Ovary (tissue), 9 donors: Measurements from ENCODE around the gene GPR156. TPM values are rescaled to one million over a fixed set of nuclear protein-coding genes. Genes with fewer than 3 reads are reported as not detected.

Source experiments
- DNase-seq, 5 donors: peaks; one replicate each; pipeline ENCODE4 v3.0.0-alpha.2; 2019 to 2020
- H3K27ac ChIP-seq, 2 donors: fragments of 200-600 bp; one replicate each; pipeline versions ENCODE4 v1.5.1 to v1.8.0; 2019 to 2022
- H3K27me3 ChIP-seq: fragments of 200-600 bp; one replicate; pipeline ENCODE4 v1.8.0; 2022
- H3K36me3 ChIP-seq: fragments of 200-600 bp; sonication (generic); one replicate; pipeline ENCODE4 v1.5.1; 2019
- H3K4me1 ChIP-seq: one replicate; pipeline ENCODE4 v1.8.1; 2013; ENCODE audit warnings: mild to moderate bottlenecking, moderate library complexity; ENCODE audit not compliant: insufficient read depth
- H3K4me3 ChIP-seq: fragments of 200-600 bp; sonication (generic); one replicate; pipeline ENCODE4 v1.5.1; 2017
- H3K9me3 ChIP-seq, 2 donors: fragments of 200-600 bp in 1 of 2; sonication (generic) in 1 of 2; one replicate each; pipeline versions ENCODE4 v1.5.1 to v1.8.1; 2013 to 2019; ENCODE audit warnings: mild to moderate bottlenecking in 1 of 2, moderate library complexity in 1 of 2
- EP300 ChIP-seq: sonication (generic); formaldehyde crosslinking; IDR thresholded peaks from one replicate; pipeline ENCODE4 v1.6.1; 2017; ENCODE audit warnings: antibody characterized with exemption
- POLR2A ChIP-seq: fragments of 450-650 bp; IDR thresholded peaks from one replicate; pipeline ENCODE4 v1.6.1; 2017; ENCODE audit warnings: antibody characterized with exemption, mild to moderate bottlenecking, moderate library complexity
- WGBS, 3 donors: extraction: QIAGEN DNeasy Blood & Tissue Kit in 1 of 3; methylation state at CpG; one replicate each; pipeline versions ENCODE4 v1.1.5 to v1.1.7; 2013 to 2017; 5-methylcytosine and 5-hydroxymethylcytosine counted together
- intact Hi-C, 4 donors: fragments of 100-400 bp; cut with DNase I; formaldehyde crosslinking; loops; one replicate each; pipeline versions ENCODE4 v1.11.0 to v1.15.1; 2022 to 2023
- polyA plus RNA-seq, 2 donors: library from polyadenylated mRNA; stranded (reverse); fragments of 200-250 nt in 1 of 2; fragments of 350-450 nt in 1 of 2; fragmentation: Illumina TruSeq in 1 of 2; extraction: RNeasy Lipid Tissue Mini Kit (QIAGEN cat#74804) in 1 of 2; gene quantifications; one replicate each; pipeline ENCODE4 v1.2.3, GENCODE V29; 2013 to 2014
- total RNA-seq, 7 donors: library from RNA; depleted of rRNA in 2 of 7; stranded (reverse); fragments of >200 nt in 2 of 7; fragmentation: NEBNext Ultra II Directional in 3 of 7; extraction: Animal tissue kit (Norgen Biotek cat#: 25700) in 3 of 7; gene quantifications; one replicate each; pipeline versions ENCODE4 v1.1.0 to v1.2.4, GENCODE V29; 2016 to 2023
- TF ChIP-seq, protein P1 (sequence below), 3 donors: fragments of 450-650 bp in 2 of 3; fragments of 200-600 bp in 1 of 3; IDR thresholded peaks; one replicate each; pipeline versions ENCODE4 v1.5.1 to v1.8.0; 2016 to 2022; ENCODE audit warnings: antibody characterized with exemption in 3 of 3, mild to moderate bottlenecking in 1 of 3
- donor health status: DM: no; HTN: no; CAD: no; lungs with moderate emphysema.
- donor health status: DM: no; HTN: no; CAD: no.
- donor health status: Bipolar disorder and iron deficiency.
- donor health status: DM: yes; HTN: yes; CAD: no.
- donor health status: DM: no; HTN: no; CAD: no.
- donor health status: DM: yes; HTN: yes; CAD: no.

GPR156 gene
- total and polyA plus RNA-seq, 9 donors, result 0.24 to 3.5 (median 1.4) TPM

- TF ChIP-seq EP300, result no peak
- TF ChIP-seq, protein P1, sequence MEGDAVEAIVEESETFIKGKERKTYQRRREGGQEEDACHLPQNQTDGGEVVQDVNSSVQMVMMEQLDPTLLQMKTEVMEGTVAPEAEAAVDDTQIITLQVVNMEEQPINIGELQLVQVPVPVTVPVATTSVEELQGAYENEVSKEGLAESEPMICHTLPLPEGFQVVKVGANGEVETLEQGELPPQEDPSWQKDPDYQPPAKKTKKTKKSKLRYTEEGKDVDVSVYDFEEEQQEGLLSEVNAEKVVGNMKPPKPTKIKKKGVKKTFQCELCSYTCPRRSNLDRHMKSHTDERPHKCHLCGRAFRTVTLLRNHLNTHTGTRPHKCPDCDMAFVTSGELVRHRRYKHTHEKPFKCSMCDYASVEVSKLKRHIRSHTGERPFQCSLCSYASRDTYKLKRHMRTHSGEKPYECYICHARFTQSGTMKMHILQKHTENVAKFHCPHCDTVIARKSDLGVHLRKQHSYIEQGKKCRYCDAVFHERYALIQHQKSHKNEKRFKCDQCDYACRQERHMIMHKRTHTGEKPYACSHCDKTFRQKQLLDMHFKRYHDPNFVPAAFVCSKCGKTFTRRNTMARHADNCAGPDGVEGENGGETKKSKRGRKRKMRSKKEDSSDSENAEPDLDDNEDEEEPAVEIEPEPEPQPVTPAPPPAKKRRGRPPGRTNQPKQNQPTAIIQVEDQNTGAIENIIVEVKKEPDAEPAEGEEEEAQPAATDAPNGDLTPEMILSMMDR (IDR thresholded peaks at IDR 0.05), result no peak
- TF ChIP-seq POLR2A, result no peak
- H3K36me3 ChIP-seq, result no peaks in the 10 kb centered on the region
- intact Hi-C loops, result no loop called here
These were observed 82.0 kb downstream of the GPR156 start for GRCh38 chr3:120203016-120203415.

GRCh38 chr3:120202363-120202762 lies 82.7 kb downstream of the GPR156 start:
- intact Hi-C loops, result no loop called here
- 90 to 92% (median 91%) methylated on average over 2 of the region's 2 CpGs for WGBS, 3 donors
- TF ChIP-seq POLR2A (no peak), EP300 (no peak)
- TF ChIP-seq, protein P1 (IDR thresholded peaks at IDR 0.05), result no peak

More at GRCh38 chr3:120203016-120203415, 82.0 kb downstream of the GPR156 start:
- H3K27ac ChIP-seq, result no peak overlapping the region
- DNase-seq, result peak in 2 of 5 donors; percentile 27 to 38
- H3K9me3 ChIP-seq, result no peaks in the 10 kb centered on the region
- 2 to 9% (median 9%) methylated on average over 2 of the region's 2 CpGs for WGBS, 3 donors
- no peaks in the 10 kb centered on the region for H3K27me3 ChIP-seq
- no peak overlapping the region for H3K4me3 ChIP-seq
- no peaks in the 10 kb centered on the region for H3K4me1 ChIP-seq

DNA sequence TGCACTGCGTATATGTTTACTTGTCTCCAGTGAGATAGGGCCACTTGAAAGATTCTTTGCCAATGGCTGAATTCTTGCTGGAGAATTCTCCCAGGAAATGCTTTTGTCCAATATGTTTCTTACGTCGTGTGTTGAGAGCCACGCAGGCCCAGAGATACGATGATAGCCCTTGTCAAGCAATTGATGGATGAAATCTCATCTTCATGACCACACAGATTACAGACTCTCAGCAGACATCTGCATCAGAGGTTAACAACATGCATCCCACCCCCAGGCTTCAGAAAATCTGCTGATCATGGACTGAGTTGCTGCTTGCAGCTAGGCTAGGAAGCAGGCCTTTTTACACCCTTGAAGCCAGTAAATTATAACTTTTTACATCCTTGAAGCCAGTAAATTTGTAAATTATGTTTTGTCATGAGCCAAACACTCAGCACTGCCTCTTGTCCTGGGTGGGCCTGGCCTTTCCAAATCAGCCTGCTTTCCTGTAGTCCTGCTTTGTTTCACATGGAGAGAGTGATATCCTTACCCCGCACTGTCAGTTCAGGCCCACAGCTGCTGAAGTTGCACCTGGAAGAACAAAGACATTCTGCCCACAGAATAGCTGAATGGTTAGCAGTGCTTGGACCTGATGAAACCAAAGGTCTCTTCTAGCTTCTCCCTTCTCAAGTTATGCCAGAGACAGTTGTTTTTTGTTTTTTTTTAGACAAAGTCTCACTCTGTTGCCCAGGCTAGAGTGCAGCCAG lies 84.4 kb downstream of the GPR156 start:
- intact Hi-C loops, result no loop called here
- WGBS, 3 donors, result 87 to 92% (median 91%) methylated on average over 6 of the region's 6 CpGs
- TF ChIP-seq POLR2A (no peak), EP300 (no peak)
- TF ChIP-seq, protein P1 (IDR thresholded peaks at IDR 0.05), result no peak

More at GRCh38 chr3:120202363-120202762, 82.7 kb downstream of the GPR156 start:
- no peaks in the 10 kb centered on the region for H3K36me3 ChIP-seq
- H3K27me3 ChIP-seq, result no peaks in the 10 kb centered on the region
- H3K4me1 ChIP-seq, result no peaks in the 10 kb centered on the region
- no peak for DNase-seq
- H3K9me3 ChIP-seq, result no peaks in the 10 kb centered on the region
- H3K27ac ChIP-seq, result peak overlapping the region in 1 of 2 donors; percentile 0
- H3K4me3 ChIP-seq, result no peak overlapping the region

GRCh38 chr3:120198305-120198878 lies 86.6 kb downstream of the GPR156 start:
- no peaks in the 10 kb centered on the region for H3K36me3 ChIP-seq
- no peak overlapping the region for H3K4me3 ChIP-seq
- intact Hi-C loops, result loop anchor here in 1 of 4 donors (10.0 kb wide), 1 partner anchor 294 kb away; no protein-coding TSS in a partner anchor
- no peak for DNase-seq
- no peaks in the 10 kb centered on the region for H3K9me3 ChIP-seq
- WGBS, 3 donors, result 70 to 76% (median 75%) methylated on average over 3 of the region's 3 CpGs
- TF ChIP-seq EP300 (no peak), POLR2A (no peak)
- TF ChIP-seq, protein P1 (IDR thresholded peaks at IDR 0.05), result no peak
- H3K4me1 ChIP-seq, result no peaks in the 10 kb centered on the region
- H3K27ac ChIP-seq, result no peak overlapping the region
- no peaks in the 10 kb centered on the region for H3K27me3 ChIP-seq

More for the DNA sequence above, 84.4 kb downstream of the GPR156 start:
- Histone ChIP-seq H3K4me3 (no peak overlapping the region), H3K27me3 (no peaks in the 10 kb centered on the region), H3K9me3 (no peaks in the 10 kb centered on the region), H3K27ac (no peak overlapping the region), H3K36me3 (no peaks in the 10 kb centered on the region), H3K4me1 (no peaks in the 10 kb centered on the region)
- no peak for DNase-seq
